SK-MEL-5 (cell line): ENCODE results near the gene GRAMD1B. TPM values are rescaled to one million over a fixed set of nuclear protein-coding genes. Genes with fewer than 3 reads are reported as not detected.
"Not testable (repeated sequence)": the region's sequence is repeated elsewhere in the genome, so short reads cannot be mapped to it uniquely, and the experiment has no call there.

ENCODE experiments used
- DNase-seq: peaks from one replicate; pipeline ENCODE4 v3.0.0-alpha.2; 2016; ENCODE audit warnings: low read depth, low spot score
- in situ Hi-C: cut with HindIII; loops from 2 replicates; pipeline ENCODE4 v1.10.0; 2016; ENCODE audit warnings: low sequenced_read_pairs, high pct_unique_total_duplicates, low pct_unique_long_range_greater_than_20kb
- total RNA-seq: library from RNA; depleted of rRNA; stranded (reverse); fragments of >200 nt; shearing (Covaris generic); gene quantifications from 2 replicates; pipeline ENCODE4 v1.2.3, GENCODE V29; 2014

Gene GRAMD1B
- total RNA-seq, 1 experiment from 2014 or later = 721 TPM

DNA sequence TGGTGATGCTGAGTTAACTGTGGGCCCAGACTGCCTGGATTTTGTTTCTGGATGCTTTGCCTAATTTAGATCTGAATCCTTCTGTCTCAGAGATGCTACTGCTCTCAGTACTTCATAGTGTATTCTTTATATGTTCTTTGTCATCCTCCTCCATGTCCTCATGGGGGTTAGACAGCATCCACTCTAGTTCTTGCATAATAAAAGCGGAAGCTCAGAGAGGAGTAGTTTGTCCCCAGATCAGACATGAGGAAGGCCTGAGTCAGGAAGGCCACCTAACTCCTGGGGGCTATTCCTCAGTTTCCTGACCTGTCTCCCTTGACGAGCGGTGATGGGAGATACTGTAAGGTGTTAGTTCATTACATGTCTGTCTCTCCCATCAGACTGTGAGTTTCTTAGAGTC lies 134.2 kb downstream of the GRAMD1B start:
- DNase-seq = no peak
- in situ Hi-C loops = no loop called here

DNA sequence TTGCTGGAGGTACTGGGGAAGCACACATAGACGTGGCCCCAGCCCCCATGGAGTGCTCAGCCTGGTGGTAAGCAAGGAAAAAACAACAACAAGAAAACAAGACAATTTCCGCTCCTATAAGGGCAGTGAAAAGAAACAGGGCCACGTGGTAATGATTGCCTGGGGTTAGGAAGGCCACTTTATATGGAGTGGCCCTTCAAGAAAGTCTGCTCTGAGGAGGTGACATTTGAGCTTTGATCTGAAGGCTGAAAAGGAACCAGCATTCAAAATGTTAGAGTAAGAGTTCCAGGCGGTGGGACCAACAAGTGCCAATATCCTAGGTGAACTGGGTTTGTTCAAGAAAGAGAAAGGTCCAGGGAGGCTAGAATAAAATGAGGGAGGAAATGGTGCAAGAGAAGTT lies 136.8 kb downstream of the GRAMD1B start:
- DNase-seq = no peak
- in situ Hi-C loops = no loop called here

DNA sequence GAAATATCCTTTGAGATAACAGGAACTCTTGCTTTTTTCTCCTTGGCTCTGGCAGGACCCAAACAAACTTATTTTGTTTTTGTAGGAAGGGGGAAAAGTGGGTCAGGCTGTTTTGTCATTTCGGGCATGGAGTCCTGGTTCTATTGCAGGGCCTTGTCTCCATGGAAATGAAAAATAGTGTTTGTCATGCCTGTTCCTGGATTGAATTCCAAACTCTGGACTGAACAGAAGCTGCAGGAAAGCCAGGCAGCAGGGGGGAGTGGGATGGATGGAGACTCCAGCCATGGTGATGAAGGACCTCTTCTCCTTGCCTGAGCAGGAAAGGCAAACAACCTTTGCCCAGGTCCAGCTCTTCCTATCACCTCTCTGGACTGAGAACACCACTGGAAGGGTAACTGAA lies 137.4 kb downstream of the GRAMD1B start:
- in situ Hi-C loops = no loop called here

DNA sequence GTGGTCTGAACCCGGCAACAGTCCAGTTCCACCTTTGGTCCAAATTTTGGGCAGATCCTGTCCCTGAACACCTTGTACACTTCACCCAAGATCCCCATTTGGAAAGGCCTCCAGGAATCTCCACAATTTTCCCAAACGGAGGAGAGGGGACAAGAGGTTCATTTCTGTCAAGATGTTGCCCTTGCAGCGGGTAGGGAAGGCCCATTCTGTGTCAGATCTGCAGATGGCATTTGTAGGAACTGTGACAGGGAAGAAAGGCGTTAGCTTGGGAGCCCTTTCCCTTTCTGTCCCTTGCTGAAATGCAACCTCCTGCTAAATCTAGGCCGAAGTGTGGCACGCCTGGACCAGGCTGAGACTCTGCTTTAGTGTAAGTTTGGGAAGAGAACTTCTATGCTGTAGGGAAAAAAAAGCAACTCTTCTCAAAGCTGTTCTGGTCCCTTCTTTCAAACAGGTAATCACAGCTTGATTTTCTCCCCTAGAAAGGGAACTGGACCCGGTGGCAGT lies 138.3 kb downstream of the GRAMD1B start:
- no peak for DNase-seq
- in situ Hi-C loops = no loop called here

More for the DNA sequence above, 137.4 kb downstream of the GRAMD1B start:
- DNase-seq = no peak

DNA sequence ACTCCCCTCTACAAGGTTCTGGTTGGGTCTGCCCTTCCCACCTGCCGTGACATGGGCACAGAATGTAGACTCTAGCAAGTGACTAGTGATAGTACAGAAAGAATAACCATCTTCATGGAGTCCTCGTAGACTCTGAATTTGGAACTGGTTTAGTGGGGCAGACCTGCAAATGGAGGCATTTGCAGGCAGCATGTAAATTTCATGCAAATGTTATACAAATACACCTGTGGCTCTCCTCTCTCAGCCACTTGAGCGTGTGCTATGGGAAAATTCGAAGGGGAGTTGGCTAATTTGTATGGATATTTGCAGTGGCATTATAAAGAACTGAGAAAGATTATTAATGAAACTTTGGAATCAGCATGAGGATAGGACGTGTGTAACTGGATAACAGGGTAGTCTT lies 139.3 kb downstream of the GRAMD1B start:
- no peak for DNase-seq
- in situ Hi-C loops = no loop called here

DNA sequence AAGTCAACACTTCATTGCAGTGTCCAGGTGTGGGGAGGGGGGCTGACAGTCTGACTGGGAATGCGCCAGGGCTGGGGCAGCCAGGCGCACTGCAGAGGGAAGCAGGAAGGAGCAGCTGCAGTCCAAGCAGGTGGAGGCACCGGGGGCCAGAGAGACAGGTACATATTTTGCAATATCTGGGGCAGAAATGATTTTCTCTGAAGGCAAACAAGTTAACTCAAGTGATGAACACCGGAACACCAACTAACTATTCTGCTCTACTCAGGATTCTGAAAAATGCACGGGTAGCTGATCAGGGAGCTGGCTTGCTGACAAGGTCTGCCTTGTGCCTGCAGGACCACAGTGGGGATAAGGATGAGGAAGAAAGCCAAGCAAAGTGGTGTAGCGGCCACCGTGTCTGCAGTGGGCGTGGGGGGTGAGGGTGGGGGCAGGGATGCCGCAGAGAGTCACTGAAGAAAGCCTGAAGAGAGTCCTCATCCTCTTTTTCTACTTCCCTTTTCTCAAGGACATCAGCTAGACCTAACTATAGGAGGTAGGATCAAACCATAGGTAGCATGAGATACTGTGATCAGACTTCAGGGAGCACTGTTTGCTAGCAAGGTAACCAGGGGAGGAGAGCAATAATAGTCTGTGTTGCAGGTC lies 141.0 kb downstream of the GRAMD1B start:
- DNase-seq = no peak
- in situ Hi-C loops = no loop called here

DNA sequence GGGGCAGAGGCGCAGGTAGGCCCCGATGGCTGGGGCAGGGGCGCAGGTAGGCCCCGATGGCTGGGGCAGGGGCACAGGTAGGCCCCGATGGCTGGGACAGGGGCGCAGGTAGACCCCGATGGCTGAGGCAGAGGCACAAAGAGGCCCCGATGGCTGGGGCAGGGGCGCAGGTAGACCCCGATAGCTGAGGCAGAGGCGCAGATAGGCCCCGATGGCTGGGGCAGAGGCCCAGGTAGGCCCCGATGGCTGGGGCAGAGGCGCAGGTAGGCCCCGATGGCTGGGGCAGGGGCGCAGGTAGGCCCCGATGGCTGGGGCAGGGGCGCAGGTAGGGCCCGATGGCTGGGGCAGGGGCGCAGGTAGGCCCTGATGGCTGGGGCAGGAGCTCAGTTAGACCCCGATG lies 142.7 kb downstream of the GRAMD1B start:
- in situ Hi-C loops = not testable (repeated sequence)

DNA sequence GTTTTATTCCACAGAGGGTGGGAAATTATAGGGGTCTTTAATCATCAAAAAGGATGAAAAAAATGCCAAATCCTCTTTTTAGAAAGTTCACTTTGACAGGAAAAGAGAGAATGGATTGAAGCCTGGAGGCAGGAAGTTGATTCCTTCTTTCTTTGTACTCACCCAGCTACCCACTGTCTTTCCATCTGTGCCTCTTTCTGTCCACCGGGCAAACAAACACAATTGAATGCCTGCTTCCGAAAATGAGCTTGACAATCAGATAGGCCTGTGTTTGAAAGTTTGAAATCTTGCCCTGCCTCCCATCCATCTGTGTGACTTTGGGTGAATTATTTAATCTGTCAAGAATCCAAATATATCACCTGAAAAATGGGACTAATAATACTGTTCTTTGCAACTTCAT lies 143.2 kb downstream of the GRAMD1B start:
- in situ Hi-C loops = no loop called here
- no peak for DNase-seq

More for the DNA sequence above, 142.7 kb downstream of the GRAMD1B start:
- not testable (repeated sequence) for DNase-seq

DNA sequence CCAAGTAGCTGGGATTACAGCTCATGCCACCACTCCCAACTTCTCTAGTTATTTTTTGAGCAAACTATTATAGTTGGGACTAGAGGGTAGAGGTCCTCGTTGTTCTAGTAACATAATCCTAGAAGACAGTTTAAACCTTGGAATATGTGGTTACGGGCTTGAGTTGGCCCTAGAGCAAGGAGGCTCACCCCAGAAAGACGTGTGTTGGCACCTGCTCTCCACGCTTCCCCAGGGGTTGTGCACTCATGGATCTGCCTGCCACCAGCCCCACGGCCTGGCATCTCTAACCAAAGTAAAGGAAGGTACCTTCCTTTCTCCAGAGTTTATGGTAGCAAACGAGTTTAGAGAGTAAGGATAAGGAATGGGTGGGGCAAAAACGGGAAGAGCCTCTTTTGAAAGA lies 145.4 kb downstream of the GRAMD1B start:
- in situ Hi-C loops = no loop called here
- no peak for DNase-seq

DNA sequence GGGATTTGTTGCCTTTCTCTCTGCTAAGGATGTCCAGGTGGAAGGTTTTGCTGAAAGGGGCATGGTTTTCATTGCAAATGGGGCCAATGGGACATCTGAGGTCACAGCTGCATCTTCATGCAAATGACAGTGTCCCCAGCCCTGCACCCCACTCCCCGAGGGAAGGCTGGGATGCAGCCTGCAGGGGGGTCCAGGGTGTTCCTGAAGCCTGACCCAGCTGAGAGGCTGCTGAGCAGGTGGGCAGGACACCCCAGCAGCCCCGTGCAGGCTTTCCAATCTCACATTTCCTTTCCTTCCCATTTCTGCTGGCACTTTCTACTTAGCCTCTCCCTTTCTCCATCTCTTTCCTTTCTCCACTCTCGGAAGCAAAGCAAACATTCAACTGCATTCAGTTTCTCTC lies 146.0 kb downstream of the GRAMD1B start:
- in situ Hi-C loops = no loop called here
- DNase-seq = no peak

DNA sequence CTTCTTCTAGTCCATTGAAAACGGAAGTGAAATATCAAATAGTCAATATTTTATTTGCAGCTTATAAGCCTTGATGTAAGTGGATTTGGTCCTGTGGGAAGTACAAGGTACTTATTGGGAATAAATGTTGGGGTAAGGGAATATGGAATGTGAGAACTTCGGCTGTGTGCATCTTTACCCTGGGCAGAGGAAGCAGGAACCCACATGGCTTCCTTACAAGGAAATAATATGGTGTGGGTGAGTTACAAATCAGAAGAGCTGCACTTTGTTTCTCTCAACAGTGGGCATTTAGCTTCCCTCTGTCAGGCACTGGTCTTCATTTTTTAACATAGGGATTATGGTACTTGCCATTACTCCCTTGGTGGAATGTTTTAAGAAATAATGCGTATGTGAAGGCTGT lies 146.4 kb downstream of the GRAMD1B start:
- in situ Hi-C loops = no loop called here
- no peak for DNase-seq

DNA sequence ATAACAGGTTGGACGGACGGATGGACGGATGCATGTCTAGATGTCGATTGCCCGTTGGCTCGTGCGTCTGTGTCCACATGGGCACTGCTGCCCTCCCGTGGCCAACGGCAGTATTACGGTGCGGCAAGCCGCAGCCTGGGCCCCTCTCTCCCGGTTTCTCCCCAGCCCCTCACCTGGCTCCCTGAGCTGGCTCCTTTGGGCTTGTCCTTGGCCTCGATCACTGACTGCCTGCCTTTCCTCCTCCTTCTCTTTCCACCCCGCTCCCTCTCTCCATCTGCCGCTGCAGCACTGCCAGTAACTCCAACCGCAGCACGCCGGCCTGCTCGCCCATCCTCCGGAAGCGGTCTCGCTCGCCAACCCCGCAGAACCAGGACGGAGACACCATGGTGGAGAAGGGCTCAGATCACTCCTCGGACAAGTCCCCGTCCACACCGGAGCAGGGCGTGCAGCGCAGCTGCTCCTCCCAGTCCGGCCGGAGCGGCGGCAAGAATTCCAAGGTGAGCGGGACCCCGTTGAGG lies 147.1 kb downstream of the GRAMD1B start:
- in situ Hi-C loops = no loop called here
- DNase-seq = peak; percentile 45

DNA sequence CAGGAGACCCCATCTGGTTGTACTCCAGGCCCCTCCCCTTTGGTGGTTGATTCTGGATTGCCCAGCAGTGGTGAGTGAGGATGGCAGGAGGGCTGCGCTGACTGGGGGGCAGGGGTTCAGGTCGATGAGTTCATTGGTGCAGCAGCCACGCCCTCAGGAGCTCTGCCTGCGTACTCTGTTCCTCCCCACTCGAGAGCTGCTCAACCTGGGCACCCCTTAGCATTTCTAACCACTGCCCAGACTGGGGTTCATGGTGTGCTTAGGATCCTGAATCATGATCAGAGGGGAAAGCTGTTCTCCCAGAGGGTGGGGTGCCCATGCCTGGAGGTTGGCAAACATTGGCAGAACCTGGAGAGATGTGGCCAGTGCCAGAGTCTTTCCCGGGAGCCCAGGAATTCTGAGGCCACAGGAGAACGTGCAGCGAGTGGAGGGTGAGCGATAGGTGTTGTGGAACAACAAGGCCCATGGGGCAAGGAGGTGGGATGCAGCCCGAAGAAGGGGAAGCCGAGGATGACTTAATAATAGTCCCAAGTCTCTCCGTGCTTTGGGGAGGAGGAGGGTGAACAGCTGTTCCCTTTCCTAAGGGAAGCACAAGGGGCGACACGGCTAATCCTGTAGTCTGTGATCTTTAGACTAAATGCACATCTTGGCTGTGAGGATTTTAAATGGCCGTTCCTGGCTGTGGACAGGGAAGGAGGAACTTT lies 148.9 kb downstream of the GRAMD1B start:
- in situ Hi-C loops = no loop called here
- no peak for DNase-seq

DNA sequence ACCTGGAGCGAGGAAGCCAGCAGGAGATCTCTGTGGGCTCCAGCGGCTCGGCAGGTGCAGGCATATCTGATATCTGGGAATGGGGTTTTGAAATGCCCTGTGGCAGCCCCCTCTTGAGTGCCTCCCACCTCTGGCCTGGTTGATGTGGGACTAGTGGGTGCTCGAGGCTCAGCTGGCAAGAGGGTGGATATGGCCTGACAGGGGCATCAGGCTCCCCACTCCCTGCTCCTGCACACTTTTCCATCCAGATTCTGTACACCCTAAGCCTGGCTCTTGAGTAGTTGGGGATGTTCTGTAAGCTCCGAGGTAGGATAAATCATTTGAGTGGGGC lies 149.4 kb downstream of the GRAMD1B start:
- DNase-seq = no peak
- in situ Hi-C loops = no loop called here

DNA sequence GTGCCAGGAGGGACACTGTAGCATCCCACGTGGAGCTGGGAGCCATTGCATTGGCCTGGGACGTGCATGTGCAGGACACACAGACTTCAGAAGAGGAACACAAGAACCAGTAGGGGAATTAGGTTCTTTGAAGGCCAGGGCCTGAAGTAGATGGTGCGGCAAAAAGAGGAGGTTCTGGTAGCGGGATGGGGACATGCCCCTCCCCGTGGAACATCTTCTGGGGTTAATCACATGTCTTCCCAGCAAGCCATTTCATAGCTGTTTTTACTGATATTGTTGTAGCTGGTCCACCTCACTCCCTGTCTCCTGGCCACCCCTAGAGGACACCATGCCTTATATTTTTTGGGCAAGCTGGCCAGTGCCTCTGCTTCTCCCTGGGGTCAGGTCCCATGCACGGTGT lies 150.1 kb downstream of the GRAMD1B start:
- DNase-seq = no peak
- in situ Hi-C loops = no loop called here

DNA sequence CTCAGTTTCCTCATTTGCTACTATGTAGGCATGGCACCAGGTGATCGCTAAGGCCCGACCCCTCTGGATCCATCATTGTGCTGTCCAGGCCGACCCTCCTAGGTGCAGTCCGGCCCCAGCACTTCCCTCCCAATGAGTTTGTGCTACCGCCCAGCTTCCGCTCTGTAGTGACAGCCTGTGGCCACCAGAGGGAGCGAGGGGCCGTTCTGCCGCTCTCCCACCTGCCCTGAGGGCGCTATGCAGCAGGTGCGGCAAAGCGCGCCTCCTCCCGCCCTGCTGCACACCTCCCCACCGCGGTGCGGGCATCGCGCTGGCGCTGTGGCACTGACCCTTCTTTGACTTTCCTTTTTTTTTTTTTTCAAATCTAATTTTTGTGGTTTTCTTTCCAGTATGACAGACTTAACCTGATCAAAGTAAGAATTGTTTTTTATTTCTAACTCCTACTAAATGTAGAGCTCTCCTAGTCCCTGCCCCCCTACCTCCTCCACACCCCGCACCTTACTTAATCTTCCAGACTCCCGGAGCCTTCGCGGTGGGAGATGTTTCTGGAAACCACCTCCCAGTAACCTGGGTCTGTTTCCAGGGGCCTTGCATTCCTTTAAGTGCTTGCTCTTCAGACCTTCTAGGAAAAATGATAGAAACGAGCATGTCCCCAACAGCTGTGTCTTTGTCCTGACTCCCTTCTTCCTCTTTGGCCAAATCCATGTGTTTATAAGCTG lies 150.6 kb downstream of the GRAMD1B start:
- peak; percentile 64 for DNase-seq
- in situ Hi-C loops = no loop called here

DNA sequence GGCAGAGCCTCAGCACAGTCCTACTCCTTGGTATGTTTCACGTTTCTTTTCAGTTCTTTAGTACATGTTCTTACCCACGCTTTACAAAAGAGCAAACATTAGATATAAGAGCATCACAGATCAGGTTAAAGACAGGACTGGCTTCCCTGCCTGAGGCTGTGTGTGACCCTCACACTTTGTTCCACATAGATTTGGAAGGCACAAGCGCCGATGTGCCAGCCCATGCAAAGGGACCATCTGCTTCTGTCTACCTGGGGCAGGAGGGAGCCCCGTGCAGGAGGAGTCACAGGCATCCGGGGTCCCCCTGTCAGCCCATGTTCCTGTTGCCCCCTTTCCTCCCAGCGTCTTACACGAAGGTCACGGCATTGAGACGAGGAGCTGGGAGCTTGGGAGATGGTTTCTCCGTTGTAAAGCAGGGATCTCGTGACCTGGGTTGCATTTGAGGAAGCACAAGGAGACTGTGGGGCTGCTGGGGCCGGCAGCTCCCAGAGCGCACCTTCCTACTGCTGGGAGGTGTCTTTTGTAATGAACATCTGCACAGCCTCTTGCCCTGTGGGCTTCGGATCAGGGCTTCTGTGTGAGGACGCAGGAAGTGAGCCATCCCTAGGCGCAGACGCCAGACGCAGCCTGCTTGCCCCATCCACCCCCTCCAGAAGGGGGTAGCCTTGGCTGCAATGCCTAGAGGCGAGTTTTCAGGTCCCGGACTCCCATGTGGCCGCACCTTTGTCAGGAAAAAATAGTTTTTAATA lies 151.8 kb downstream of the GRAMD1B start:
- in situ Hi-C loops = no loop called here
- DNase-seq = no peak

DNA sequence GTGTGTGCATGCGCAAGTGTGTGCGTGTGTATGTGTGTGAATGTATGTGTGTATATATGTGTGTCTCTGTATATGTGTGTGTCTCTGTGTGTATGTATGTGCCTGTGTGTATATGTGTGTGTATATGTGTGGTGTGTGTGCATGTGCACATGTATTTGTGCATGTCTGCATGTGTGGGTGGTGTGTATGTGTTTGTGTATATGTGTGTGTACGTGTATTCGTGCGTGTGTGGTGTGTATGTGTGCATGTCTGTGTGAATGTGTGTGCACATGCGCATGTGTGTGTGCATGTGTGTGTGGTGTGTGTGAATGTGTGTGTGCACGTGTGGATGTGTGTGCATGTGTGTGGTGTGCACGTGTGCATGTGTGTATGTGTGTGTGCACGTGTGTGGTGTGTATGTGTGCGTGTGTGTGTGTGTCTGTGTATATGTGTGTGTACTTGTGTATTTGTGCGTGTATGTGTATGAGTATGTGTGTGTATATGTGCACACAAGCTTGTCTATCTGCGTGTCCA lies 153.0 kb downstream of the GRAMD1B start:
- in situ Hi-C loops = no loop called here

More for the DNA sequence above, 153.0 kb downstream of the GRAMD1B start:
- DNase-seq = no peak
